K562 treated with DMSO at 1 percent for 24 hours (cell line): ENCODE data around the gene ZNF230. TPM values are rescaled to one million over a fixed set of nuclear protein-coding genes. Genes with fewer than 3 reads are reported as not detected.

Experiments used
- total RNA-seq: library from RNA; unstranded; fragments of 300-600 nt; gene quantifications from 2 replicates; pipeline ENCODE4 v1.2.3, GENCODE V29; 2022; ENCODE audit warnings: low read depth; ENCODE audit not compliant: insufficient read depth

Gene ZNF230
- 0.96 and 1.4 TPM in 2 replicates for total RNA-seq

GRCh38 chr19:44002566-44003460, at the start of gene ZNF230:
Gene ZNF230 (plus strand): TSS chr19:44002957. CDS start chr19:44007079, 4,122 bp downstream.

GRCh38 chr19:43983912-43984686, 18.7 kb upstream of the ZNF230 start, which contains the start of gene ZNF155:
Gene ZNF155 (plus strand): TSS chr19:43984188. CDS start chr19:43988544, 4,356 bp downstream.

GRCh38 chr19:44025217-44025936, 22.6 kb downstream of the ZNF230 start, which contains the start of gene ZNF222:
Gene ZNF222 (plus strand): TSS chr19:44025379. CDS start chr19:44025437, 58 bp downstream.

GRCh38 chr19:44051650-44052402, 49.1 kb downstream of the ZNF230 start, which contains the start of gene ZNF223:
Gene ZNF223 (plus strand): TSS chr19:44052036. CDS start chr19:44055177, 3,141 bp downstream.

Other genes starting within 250 kb of the ZNF230 start
- gene SMG9, start 248.0 kb upstream of the ZNF230 start, total RNA-seq: 35.8 and 36.2 TPM in 2 replicates
- 9.6 and 13.3 TPM in 2 replicates for gene KCNN4, start 222.0 kb upstream of the ZNF230 start, total RNA-seq
- 0.42 and 0.65 TPM in 2 replicates for gene LYPD5, start 200.5 kb upstream of the ZNF230 start, total RNA-seq
- gene ZNF283, start 175.6 kb upstream of the ZNF230 start, total RNA-seq: 2.8 and 4.5 TPM in 2 replicates
- gene ZNF404, start 119.0 kb upstream of the ZNF230 start, total RNA-seq: 0.95 and 3.1 TPM in 2 replicates
- gene ZNF45, start 67.7 kb upstream of the ZNF230 start, total RNA-seq: 3.9 and 6.3 TPM in 2 replicates
- 0.38 and 0.61 TPM in 2 replicates for gene ZNF221, start 51.7 kb upstream of the ZNF230 start, total RNA-seq
- 0.46 TPM in 1 of 2 replicates, not detected in the other for gene ZNF155, start 18.8 kb upstream of the ZNF230 start, total RNA-seq
- 2.1 and 3.5 TPM in 2 replicates for gene ZNF222, start 22.4 kb downstream of the ZNF230 start, total RNA-seq
- gene ZNF223, start 49.1 kb downstream of the ZNF230 start, total RNA-seq: 1.5 and 1.6 TPM in 2 replicates
- gene ZNF284, start 69.2 kb downstream of the ZNF230 start, total RNA-seq: 0.27 TPM in 1 of 2 replicates, not detected in the other
- gene ZNF224, start 91.4 kb downstream of the ZNF230 start, total RNA-seq: 4.0 and 8.9 TPM in 2 replicates
- gene ZNF225, start 110.4 kb downstream of the ZNF230 start, total RNA-seq: 1.1 and 2.1 TPM in 2 replicates
- 0.76 and 1.4 TPM in 2 replicates for gene ZNF234, start 138.6 kb downstream of the ZNF230 start, total RNA-seq
- 8.8 and 10.9 TPM in 2 replicates for gene ZNF226, start 162.1 kb downstream of the ZNF230 start, total RNA-seq
- 7.1 and 10.7 TPM in 2 replicates for gene ZNF227, start 209.6 kb downstream of the ZNF230 start, total RNA-seq